ENCODE measurements around the gene SERINC5. TPM values are rescaled to one million over a fixed set of nuclear protein-coding genes. Genes with fewer than 3 reads are reported as not detected.

SERINC5 gene
- total and polyA plus RNA-seq, 2 experiments from 2014 or later: 5.4 to 11.7 TPM

DNA sequence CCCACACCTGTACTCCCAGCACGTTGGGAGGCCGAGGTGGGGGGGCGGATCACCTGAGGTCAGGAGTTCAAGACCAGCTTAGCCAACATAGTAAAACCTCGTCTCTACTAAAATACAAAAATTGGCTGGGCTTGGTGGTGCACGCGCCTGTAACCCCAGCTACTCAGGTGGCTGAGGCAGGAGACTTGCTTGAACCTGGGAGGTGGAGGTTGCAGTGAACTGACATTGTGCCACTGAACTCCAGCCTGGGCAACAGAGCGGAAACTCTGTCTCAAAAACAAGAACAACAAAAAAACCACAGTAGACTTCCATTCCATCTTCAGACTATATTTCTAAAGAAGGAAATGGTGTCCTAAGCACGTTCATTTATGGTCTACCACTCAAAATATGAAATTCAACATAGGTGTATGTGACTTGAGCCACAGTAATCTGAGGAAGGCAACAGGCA lies 14.2 kb upstream of the SERINC5 start:
- Histone ChIP-seq H3F3A (ENCODE audit: insufficient read depth) (no peaks in the 10 kb centered on the region), H3K4me2 (ENCODE audit: unreplicated experiment) (no peak overlapping the region), H3K27ac (no peak overlapping the region), H3K27me3 (replicated peaks; ENCODE audit: insufficient read depth) (no peaks in the 10 kb centered on the region), H3K9me3 (ENCODE audit: low read depth) (no peaks in the 10 kb centered on the region), H2AFZ (no peak overlapping the region), H3K79me2 (ENCODE audit: insufficient read depth) (no peaks in the 10 kb centered on the region), H3K9ac (no peak overlapping the region), H3K4me3 (no peak overlapping the region), H3K9me2 (ENCODE audit: insufficient read depth) (no peaks in the 10 kb centered on the region), H4K20me1 (ENCODE audit: insufficient read depth) (no peaks in the 10 kb centered on the region), H3K36me3 (ENCODE audit: low read depth) (no peaks in the 10 kb centered on the region), H3K4me1 (ENCODE audit: insufficient read depth) (no peaks in the 10 kb centered on the region)
- in situ Hi-C loops (cut with MboI): no loop called here
- TF ChIP-seq EZH2 (IDR thresholded peaks at IDR 0.05; ENCODE audit: insufficient read depth, poor library complexity, severe bottlenecking) (no peak), EZH2phosphoT487 (IDR thresholded peaks at IDR 0.05; ENCODE audit: insufficient read depth, low read depth) (no peak)
- WGBS, 2 experiments (ENCODE audit: low coverage in 1 of 2, low lambda C conversion rate in 2 of 2, missing lambda C conversion rate in 2 of 2): 61 to 70% methylated on average over 8 of the region's 8 CpGs
- no peak for DNase-seq

DNA sequence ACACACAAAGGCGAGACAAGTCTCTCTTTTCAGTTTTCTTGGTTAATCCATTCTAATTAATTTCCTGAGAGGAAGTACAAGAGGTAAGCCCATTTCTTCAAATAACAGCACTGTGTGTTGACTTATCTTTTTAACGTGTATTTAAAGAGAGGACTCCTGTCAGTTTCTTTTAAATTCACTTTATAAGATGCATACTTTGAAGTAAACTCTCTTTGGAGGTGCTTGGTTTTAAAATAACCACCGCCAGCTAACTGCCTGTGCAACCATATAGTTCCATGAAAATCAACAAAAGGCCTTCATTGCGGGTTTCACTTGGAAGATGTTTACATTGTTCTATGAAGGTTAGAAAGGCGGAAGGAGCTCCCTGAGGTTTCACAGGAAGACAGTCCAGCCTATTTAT lies 13.1 kb upstream of the SERINC5 start:
- no peak for DNase-seq
- Histone ChIP-seq H3K4me3 (no peak overlapping the region), H3K79me2 (ENCODE audit: insufficient read depth) (no peaks in the 10 kb centered on the region), H3K9ac (no peak overlapping the region), H3K9me2 (ENCODE audit: insufficient read depth) (no peaks in the 10 kb centered on the region), H2AFZ (0 out of 2 replicates have a peak overlapping the region, but pooled peaks have one; percentile 15), H4K20me1 (ENCODE audit: insufficient read depth) (no peaks in the 10 kb centered on the region), H3F3A (ENCODE audit: insufficient read depth) (no peaks in the 10 kb centered on the region), H3K9me3 (ENCODE audit: low read depth) (no peaks in the 10 kb centered on the region), H3K36me3 (ENCODE audit: low read depth) (no peaks in the 10 kb centered on the region), H3K4me2 (ENCODE audit: unreplicated experiment) (no peak overlapping the region), H3K27me3 (replicated peaks; ENCODE audit: insufficient read depth) (no peaks in the 10 kb centered on the region), H3K27ac (no peak overlapping the region), H3K4me1 (ENCODE audit: insufficient read depth) (no peaks in the 10 kb centered on the region)
- TF ChIP-seq EZH2 (IDR thresholded peaks at IDR 0.05; ENCODE audit: insufficient read depth, poor library complexity, severe bottlenecking) (no peak), EZH2phosphoT487 (IDR thresholded peaks at IDR 0.05; ENCODE audit: insufficient read depth, low read depth) (no peak)
- in situ Hi-C loops (cut with MboI): no loop called here
- 75 to 79% methylated on average over 5 of the region's 5 CpGs for WGBS, 2 experiments (ENCODE audit: low coverage in 1 of 2, low lambda C conversion rate in 2 of 2, missing lambda C conversion rate in 2 of 2)

DNA sequence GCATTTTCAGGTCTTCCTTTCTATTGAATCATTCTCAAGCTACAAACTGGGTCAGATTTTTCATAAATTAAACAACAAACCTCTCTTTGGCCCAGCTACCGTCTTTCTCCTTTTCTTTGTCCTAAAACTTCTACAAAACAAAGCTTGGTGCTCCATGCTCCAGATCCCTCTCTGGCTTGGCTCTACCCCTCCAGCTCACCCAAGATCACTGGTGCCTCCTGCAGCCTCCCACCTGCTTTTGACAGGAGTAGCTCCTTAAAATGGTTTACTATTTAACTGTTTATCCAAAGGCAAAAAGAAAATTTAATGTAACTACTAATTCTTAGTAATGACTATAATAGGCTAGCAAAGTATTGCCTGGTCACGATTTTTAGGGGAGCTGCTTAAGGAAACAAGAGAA lies 10.7 kb upstream of the SERINC5 start:
- in situ Hi-C loops (cut with MboI): no loop called here
- no peaks in the 10 kb centered on the region for H3K79me2 ChIP-seq (ENCODE audit: insufficient read depth)

DNA sequence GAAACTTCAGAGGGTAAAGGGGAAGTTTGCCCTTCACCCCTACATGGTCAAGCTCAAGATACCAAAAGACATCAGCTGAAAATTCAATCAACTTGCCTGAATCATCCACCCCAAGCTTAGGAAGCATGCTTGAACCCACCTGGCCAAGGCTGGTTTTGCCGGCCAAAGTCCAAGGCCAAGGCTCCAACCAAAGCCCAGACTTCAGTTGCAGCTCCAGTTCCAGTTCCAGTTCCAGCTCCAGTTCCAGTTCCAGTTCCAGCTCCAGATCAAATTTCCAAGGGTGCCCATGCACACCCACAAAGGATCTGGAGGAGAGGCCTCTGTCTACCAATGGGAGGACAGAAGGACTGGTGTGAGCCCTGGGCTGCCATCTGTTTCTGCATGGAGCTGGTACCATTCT lies 4.6 kb upstream of the SERINC5 start:
- H4K20me1 ChIP-seq (ENCODE audit: insufficient read depth): no peaks in the 10 kb centered on the region
- H3K79me2 ChIP-seq (ENCODE audit: insufficient read depth): 0 out of 2 replicates have a peak, but pooled peaks cover 5% of the 10 kb centered on the region
- in situ Hi-C loops (cut with MboI): no loop called here
- 100% methylated on average over 1 of the region's 1 CpG for WGBS, 2 experiments (ENCODE audit: low coverage in 1 of 2, low lambda C conversion rate in 2 of 2, missing lambda C conversion rate in 2 of 2)
- no peaks in the 10 kb centered on the region for H3K4me1 ChIP-seq (ENCODE audit: insufficient read depth)
- no peaks in the 10 kb centered on the region for H3F3A ChIP-seq (ENCODE audit: insufficient read depth)
- H3K9me3 ChIP-seq (ENCODE audit: low read depth): no peaks in the 10 kb centered on the region
- H3K9me2 ChIP-seq (ENCODE audit: insufficient read depth): no peaks in the 10 kb centered on the region
- H3K9ac ChIP-seq: no peak overlapping the region
- TF ChIP-seq EZH2 (IDR thresholded peaks at IDR 0.05; ENCODE audit: insufficient read depth, poor library complexity, severe bottlenecking) (no peak), EZH2phosphoT487 (IDR thresholded peaks at IDR 0.05; ENCODE audit: insufficient read depth, low read depth) (no peak)
- no peak overlapping the region for H3K27ac ChIP-seq
- no peak for DNase-seq
- no peak overlapping the region for H3K4me2 ChIP-seq (ENCODE audit: unreplicated experiment)
- H3K36me3 ChIP-seq (ENCODE audit: low read depth): no peaks in the 10 kb centered on the region
- no peak overlapping the region for H2AFZ ChIP-seq
- H3K4me3 ChIP-seq: no peak overlapping the region
- no peaks in the 10 kb centered on the region for H3K27me3 ChIP-seq (replicated peaks; ENCODE audit: insufficient read depth)

More for the DNA sequence above, 10.7 kb upstream of the SERINC5 start:
- Histone ChIP-seq H3K9me3 (ENCODE audit: low read depth) (no peaks in the 10 kb centered on the region), H3K4me1 (ENCODE audit: insufficient read depth) (no peaks in the 10 kb centered on the region), H3K9me2 (ENCODE audit: insufficient read depth) (no peaks in the 10 kb centered on the region), H3K4me3 (no peak overlapping the region), H3K36me3 (ENCODE audit: low read depth) (no peaks in the 10 kb centered on the region), H4K20me1 (ENCODE audit: insufficient read depth) (no peaks in the 10 kb centered on the region), H3K9ac (no peak overlapping the region), H3F3A (ENCODE audit: insufficient read depth) (no peaks in the 10 kb centered on the region), H3K4me2 (ENCODE audit: unreplicated experiment) (no peak overlapping the region), H3K27ac (no peak overlapping the region), H3K27me3 (replicated peaks; ENCODE audit: insufficient read depth) (no peaks in the 10 kb centered on the region), H2AFZ (no peak overlapping the region)
- no peak for DNase-seq
- no peak for TF ChIP-seq EZH2 (IDR thresholded peaks at IDR 0.05; ENCODE audit: insufficient read depth, poor library complexity, severe bottlenecking)
- TF ChIP-seq EZH2phosphoT487 (IDR thresholded peaks at IDR 0.05; ENCODE audit: insufficient read depth, low read depth): no peak
- WGBS, 2 experiments (ENCODE audit: low coverage in 1 of 2, low lambda C conversion rate in 2 of 2, missing lambda C conversion rate in 2 of 2): 64 to 71% methylated on average over 2 of the region's 2 CpGs
